GM12865 (cell line): ENCODE data around the gene TRABD.
"Not testable (repeated sequence)": the region's sequence is repeated elsewhere in the genome, so short reads cannot be mapped to it uniquely, and the experiment has no call there.

Experiments used
- DNase-seq: peaks from one replicate; pipeline ENCODE4 v3.0.0; 2010; ENCODE audit warnings: low read depth
- H3K4me3 ChIP-seq: 2 replicates; pipeline ENCODE4 v1.5.1; 2011; ENCODE audit warnings: mild to moderate bottlenecking, low read depth, low read length, control low read depth
- TF ChIP-seq, protein P1 (sequence below): IDR thresholded peaks from 2 replicates; pipeline ENCODE4 v1.5.1; 2011; ENCODE audit warnings: low read length, control low read depth, low read depth, inconsistent platforms; ENCODE audit not compliant: insufficient read depth; ENCODE audit errors: missing control alignments

The TRABD gene

DNA sequence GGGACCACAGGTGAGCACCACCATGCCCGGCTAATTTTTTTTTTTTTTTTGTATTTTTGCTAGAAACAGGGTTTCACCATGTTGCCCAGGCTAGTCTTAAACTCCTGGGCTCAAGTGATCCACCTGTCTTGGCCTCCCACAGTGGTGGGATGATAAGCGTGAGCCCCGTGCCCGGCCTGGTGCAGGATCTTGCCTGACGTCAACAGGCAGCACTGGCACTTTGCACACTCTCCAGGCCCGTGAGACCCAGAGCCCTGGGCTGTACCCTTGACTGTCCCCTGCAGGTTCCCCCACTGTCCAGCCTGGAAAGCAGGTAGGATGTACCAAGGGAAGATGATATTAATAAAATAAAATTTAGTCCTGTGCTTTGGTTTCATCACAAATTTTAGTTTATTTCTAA is 44.3 kb upstream of the TRABD start:
- TF ChIP-seq, protein P1, sequence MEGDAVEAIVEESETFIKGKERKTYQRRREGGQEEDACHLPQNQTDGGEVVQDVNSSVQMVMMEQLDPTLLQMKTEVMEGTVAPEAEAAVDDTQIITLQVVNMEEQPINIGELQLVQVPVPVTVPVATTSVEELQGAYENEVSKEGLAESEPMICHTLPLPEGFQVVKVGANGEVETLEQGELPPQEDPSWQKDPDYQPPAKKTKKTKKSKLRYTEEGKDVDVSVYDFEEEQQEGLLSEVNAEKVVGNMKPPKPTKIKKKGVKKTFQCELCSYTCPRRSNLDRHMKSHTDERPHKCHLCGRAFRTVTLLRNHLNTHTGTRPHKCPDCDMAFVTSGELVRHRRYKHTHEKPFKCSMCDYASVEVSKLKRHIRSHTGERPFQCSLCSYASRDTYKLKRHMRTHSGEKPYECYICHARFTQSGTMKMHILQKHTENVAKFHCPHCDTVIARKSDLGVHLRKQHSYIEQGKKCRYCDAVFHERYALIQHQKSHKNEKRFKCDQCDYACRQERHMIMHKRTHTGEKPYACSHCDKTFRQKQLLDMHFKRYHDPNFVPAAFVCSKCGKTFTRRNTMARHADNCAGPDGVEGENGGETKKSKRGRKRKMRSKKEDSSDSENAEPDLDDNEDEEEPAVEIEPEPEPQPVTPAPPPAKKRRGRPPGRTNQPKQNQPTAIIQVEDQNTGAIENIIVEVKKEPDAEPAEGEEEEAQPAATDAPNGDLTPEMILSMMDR: no peak
- H3K4me3 ChIP-seq: no peak overlapping the region
- no peak for DNase-seq

- no peak for DNase-seq
- no peak overlapping the region for H3K4me3 ChIP-seq
- TF ChIP-seq, protein P1: no peak
Measured at GRCh38 chr22:50141891-50142363, 43.8 kb upstream of the TRABD start.

GRCh38 chr22:50143096-50143495 is 42.6 kb upstream of the TRABD start:
- TF ChIP-seq, protein P1: no peak
- DNase-seq: no peak

DNA sequence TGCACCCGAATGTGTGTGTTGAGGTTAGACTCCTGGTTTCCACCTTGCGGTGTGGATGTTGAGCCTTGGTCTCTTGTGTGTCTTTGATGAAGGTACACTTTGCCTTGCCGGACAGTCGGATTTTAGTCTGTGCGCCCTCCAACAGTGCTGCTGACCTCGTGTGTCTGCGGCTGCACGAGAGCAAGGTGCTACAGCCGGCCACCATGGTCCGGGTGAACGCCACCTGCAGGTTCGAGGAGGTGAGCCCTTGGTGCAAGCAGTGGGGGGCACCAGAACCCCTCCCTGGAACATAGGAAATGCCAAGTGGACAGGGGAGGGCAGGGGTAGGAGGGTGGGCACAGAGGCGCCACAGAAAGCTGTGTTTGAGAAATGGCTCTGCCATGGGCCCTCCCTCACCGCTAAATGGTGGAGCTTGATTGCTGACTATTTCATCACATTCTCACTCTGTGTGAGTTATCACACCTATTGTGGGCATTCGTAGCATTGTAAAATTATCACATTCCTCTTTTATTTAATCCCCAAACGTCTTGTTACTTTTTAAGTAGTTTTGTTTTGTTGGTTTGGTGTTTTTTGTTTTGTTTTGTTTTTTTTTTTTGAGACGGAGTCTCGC is 41.6 kb upstream of the TRABD start:
- TF ChIP-seq, protein P1: no peak
- H3K4me3 ChIP-seq: no peak overlapping the region
- no peak for DNase-seq

More at GRCh38 chr22:50143096-50143495, 42.6 kb upstream of the TRABD start:
- H3K4me3 ChIP-seq: no peak overlapping the region

DNA sequence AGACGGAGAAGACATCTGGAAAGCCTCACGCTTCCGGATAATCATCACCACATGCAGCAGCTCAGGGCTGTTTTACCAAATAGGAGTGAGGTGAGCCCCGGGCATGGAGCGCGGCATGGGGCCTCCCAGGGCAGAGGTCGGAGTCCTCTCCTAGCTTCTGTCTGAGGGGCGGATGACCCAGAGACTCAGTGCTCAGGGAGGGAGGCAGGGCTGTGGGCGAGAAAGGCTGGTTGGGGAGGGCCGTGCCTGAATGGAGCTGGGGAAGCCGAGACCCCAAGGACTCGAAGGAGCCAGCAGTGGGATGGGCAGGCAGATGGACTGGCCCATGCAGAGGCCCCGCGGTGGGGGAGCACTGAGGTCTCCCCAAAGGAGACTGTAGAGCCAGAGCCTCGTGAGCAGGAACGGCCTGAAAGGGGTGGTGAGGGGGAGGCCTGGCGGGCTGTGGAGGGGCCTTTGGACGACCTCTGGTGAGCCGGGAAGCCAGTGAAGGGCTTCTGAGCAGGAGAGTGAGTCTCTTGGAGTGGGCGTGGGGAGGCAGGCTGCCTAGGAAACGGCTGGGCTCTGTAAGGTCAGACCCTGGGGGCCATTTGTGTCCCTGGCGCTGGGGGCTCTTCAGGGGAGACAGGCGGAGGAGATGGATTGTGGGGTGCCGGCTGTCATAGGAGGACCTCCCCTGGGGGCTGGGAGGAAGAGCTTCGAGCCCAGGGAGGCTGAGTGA is 39.8 kb upstream of the TRABD start:
- DNase-seq: no peak
- TF ChIP-seq, protein P1: no peak
- H3K4me3 ChIP-seq: no peak overlapping the region

DNA sequence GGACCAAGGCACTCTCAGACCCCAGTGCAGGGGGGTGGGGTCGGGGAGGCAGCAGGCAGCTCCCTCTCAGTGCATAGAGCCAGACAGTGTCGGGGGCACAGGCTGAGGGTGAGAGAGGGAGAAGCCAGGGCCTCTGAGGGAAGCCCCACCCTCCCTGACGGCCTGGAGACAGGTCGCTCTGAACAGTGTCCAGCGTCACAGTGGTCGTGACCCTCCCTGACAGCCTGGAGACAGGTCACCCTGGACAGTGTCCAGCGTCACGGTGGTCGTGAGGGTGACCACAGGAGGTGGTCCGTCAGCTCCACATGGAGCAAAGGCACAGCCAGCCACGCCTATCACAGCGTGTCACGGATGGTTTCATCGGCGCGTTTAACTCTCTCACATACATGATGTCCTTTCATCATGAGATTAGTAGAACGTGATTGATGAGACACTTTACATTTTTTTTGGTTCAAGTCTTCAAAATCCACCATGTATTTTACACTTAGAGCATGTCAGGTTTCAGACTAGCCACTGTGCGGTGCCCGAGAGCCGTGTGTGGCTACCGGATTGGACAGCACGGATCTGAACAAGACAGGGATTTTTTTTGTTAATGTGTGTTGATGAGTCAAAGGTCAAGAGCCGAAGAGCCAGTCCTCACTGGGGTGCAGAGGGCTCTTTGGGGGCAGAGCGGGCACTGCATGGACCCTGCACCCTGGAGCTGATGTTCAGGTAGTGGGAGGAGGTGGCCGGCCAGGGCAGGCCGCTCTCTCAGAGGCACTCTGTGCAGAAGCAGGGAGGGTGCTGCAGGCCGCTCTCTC is 39.1 kb upstream of the TRABD start:
- no peak overlapping the region for H3K4me3 ChIP-seq
- DNase-seq: no peak
- TF ChIP-seq, protein P1: no peak

- H3K4me3 ChIP-seq, DNase-seq: not testable (repeated sequence)
Measured at GRCh38 chr22:50147258-50148165, 38.2 kb upstream of the TRABD start.
